K562 (cell line): ENCODE results near the gene ACTL6A. TPM values are rescaled to one million over a fixed set of nuclear protein-coding genes. Genes with fewer than 3 reads are reported as not detected.

Experiments used
- ATAC-seq: fragments of 200-7000 bp; cut with Tn5 transposase; 3 replicates; pipeline ENCODE4 v1.9.1; 2020; ENCODE audit warnings: moderate library complexity
- BruUV-seq: library from RNA; stranded (reverse); fragments of 400-500 nt; replicated peaks from 2 replicates; lab custom pipeline; 2021; lab: Mats Ljungman, UMichigan
- CTCF ChIA-PET: fragments of 300-600 bp; formaldehyde crosslinking; extraction: SDS; loops from one replicate; lab custom pipeline; 2021; ENCODE audit warnings: low intra/inter-chr PET ratio; lab: Yijun Ruan, JAX
- POLR2A ChIA-PET: fragments of 300-600, 350-650 bp; sonication (Branson Sonifier 250); formaldehyde crosslinking; extraction: SDS; loops from one replicate; lab custom pipeline; 2021; ENCODE audit warnings: antibody characterized with exemption, inconsistent platforms; lab: Yijun Ruan, JAX
- DNase-seq, 4 experiments: peaks; one replicate each; pipeline versions ENCODE4 v3.0.0 to v3.0.0-alpha.2; 2011 to 2018; ENCODE audit warnings: low spot score in 3 of 4, mixed read lengths in 3 of 4; ENCODE audit errors: extremely low read depth in 1 of 4
- FAIRE-seq: peaks from 2 replicates; lab custom pipeline; 2011; peaks lifted over from hg19 to GRCh38; lab: Jason Lieb, UNC
- H2AFZ ChIP-seq: 2 replicates; pipeline ENCODE4 v1.6.0; 2011; ENCODE audit warnings: low read depth, low read length, control low read depth, inconsistent platforms
- H3K27ac ChIP-seq: fragments of 200-600 bp; 3 replicates; pipeline ENCODE4 v1.8.0; 2011; ENCODE audit warnings: low read depth, mild to moderate bottlenecking, control low read depth, inconsistent platforms, low read length, moderate library complexity, mixed read lengths; ENCODE audit errors: extremely low read depth
- H3K27me3 ChIP-seq, 2 experiments: fragments of 300-600 bp in 1 of 2; 2 replicates in 1 of 2; 3 replicates in 1 of 2; pipeline versions ENCODE4 v1.6.0 to v1.8.0; 2011; ENCODE audit warnings: inconsistent platforms in 2 of 2, low read length in 2 of 2, mild to moderate bottlenecking in 1 of 2, mixed read lengths in 1 of 2, moderate library complexity in 1 of 2; ENCODE audit not compliant: control insufficient read depth in 2 of 2, insufficient read depth in 2 of 2
- H3K36me3 ChIP-seq: fragments of 300-600 bp; 3 replicates; pipeline ENCODE4 v1.8.0; 2011; ENCODE audit warnings: mild to moderate bottlenecking, low read length, inconsistent platforms; ENCODE audit not compliant: control insufficient read depth, insufficient read depth
- H3K4me1 ChIP-seq, 2 experiments: fragments of 200-600 bp in 1 of 2; replicated peaks in 1 of 2; 2 replicates in 1 of 2; 3 replicates in 1 of 2; pipeline versions ENCODE4 v1.5.1 to v1.8.0; 2011; ENCODE audit warnings: inconsistent platforms in 2 of 2, low read length in 2 of 2, mild to moderate bottlenecking in 1 of 2, mixed read lengths in 1 of 2, moderate library complexity in 1 of 2; ENCODE audit not compliant: control insufficient read depth in 2 of 2, insufficient read depth in 2 of 2
- H3K4me2 ChIP-seq: 2 replicates; pipeline ENCODE4 v1.6.1; 2011; ENCODE audit warnings: low read length, control low read depth, inconsistent platforms, mixed read lengths; ENCODE audit not compliant: insufficient read depth
- H3K4me3 ChIP-seq: fragments of 200-600 bp; sonication (generic), shearing (Covaris generic); 2 replicates; pipeline ENCODE4 v1.5.1; 2016; ENCODE audit warnings: control low read depth, inconsistent platforms
- H3K79me2 ChIP-seq: fragments of 200-600 bp; 3 replicates; pipeline ENCODE4 v1.8.0; 2011; ENCODE audit warnings: low read length, inconsistent platforms; ENCODE audit not compliant: control insufficient read depth, insufficient read depth
- H3K9ac ChIP-seq, 2 experiments: 2 replicates each; pipeline versions ENCODE4 v1.6.0 to v1.6.1; 2011; ENCODE audit warnings: low read depth in 2 of 2, low read length in 2 of 2, control low read depth in 1 of 2, inconsistent platforms in 1 of 2, mild to moderate bottlenecking in 1 of 2, mixed read lengths in 1 of 2; ENCODE audit not compliant: insufficient read depth in 1 of 2
- H3K9me1 ChIP-seq: one replicate; pipeline ENCODE4 v1.6.0; 2011; ENCODE audit warnings: inconsistent platforms, mild to moderate bottlenecking, low read length, moderate library complexity; ENCODE audit not compliant: control insufficient read depth, insufficient read depth
- H3K9me3 ChIP-seq: replicated peaks from 2 replicates; pipeline ENCODE4 v1.5.1; 2011; ENCODE audit warnings: low read depth, low read length, inconsistent platforms; ENCODE audit not compliant: control insufficient read depth, insufficient read depth
- H4K20me1 ChIP-seq: replicated peaks from 2 replicates; pipeline ENCODE4 v1.6.1; 2011; ENCODE audit warnings: low read length, inconsistent platforms, mixed read lengths; ENCODE audit not compliant: control insufficient read depth, insufficient read depth
- DMBX1 ChIP-seq: fragments of 250-450 bp; sonication (Bioruptor Pico); IDR thresholded peaks from 2 replicates; pipeline ENCODE4 v1.8.0; 2022; ENCODE audit warnings: inconsistent platforms, mild to moderate bottlenecking, moderate library complexity, borderline replicate concordance
- ETV5 ChIP-seq: sonication (generic); formaldehyde crosslinking; IDR thresholded peaks from 2 replicates; pipeline ENCODE4 v1.4.0; 2020; ENCODE audit warnings: low read depth, mild to moderate bottlenecking, missing genetic modification reagents
- HNRNPH1 ChIP-seq: fragments of 200-400 bp; formaldehyde crosslinking; optimal IDR thresholded peaks from 2 replicates; pipeline ENCODE3; 2017; ENCODE audit warnings: low read depth, mild to moderate bottlenecking, low read length, moderate library complexity
- IFI16 ChIP-seq: fragments of 250-450 bp; sonication (Bioruptor Pico); IDR thresholded peaks from 2 replicates; pipeline ENCODE4 v2.1.2; 2022; ENCODE audit warnings: mild to moderate bottlenecking, inconsistent platforms
- KLF16 ChIP-seq: IDR thresholded peaks from 2 replicates; pipeline ENCODE4 v1.6.1; 2016; ENCODE audit warnings: antibody characterized with exemption
- MXI1 ChIP-seq: IDR thresholded peaks from 2 replicates; pipeline ENCODE4 v1.6.1; 2011; ENCODE audit warnings: low read depth, mild to moderate bottlenecking, improper control_type of control experiment, low read length
- PHF20 ChIP-seq: fragments of 450-650 bp; IDR thresholded peaks from 2 replicates; pipeline ENCODE4 v1.6.1; 2018; ENCODE audit not compliant: partially characterized antibody
- ZNF140 ChIP-seq: fragments of 250-450 bp; sonication (Bioruptor Pico); IDR thresholded peaks from 2 replicates; pipeline ENCODE4 v1.8.0; 2021; ENCODE audit warnings: moderate library complexity, mild to moderate bottlenecking, inconsistent platforms
- WGBS: fragments of 100-300 bp; shearing (Covaris generic); methylation state at CpG from one replicate; pipeline ENCODE4 v1.1.6; 2016; ENCODE audit warnings: low coverage, mixed read lengths; ENCODE audit not compliant: insufficient coverage; ENCODE audit errors: missing lambda C conversion rate; 5-methylcytosine and 5-hydroxymethylcytosine counted together
- in situ Hi-C: fragments of 300-500 bp; cut with MboI; formaldehyde crosslinking; loops from 4 replicates; pipeline ENCODE4 v1.15.0; 2018; ENCODE audit warnings: inconsistent platforms, mixed read lengths
- intact Hi-C: fragments of 100-400 bp; cut with micrococcal nuclease; formaldehyde crosslinking; loops from 2 replicates; pipeline ENCODE4 v1.14.2; 2022
- polyA plus RNA-seq, 8 experiments: library from polyadenylated mRNA; depleted of rRNA in 4 of 8; stranded (reverse) in 5 of 8; unstranded in 3 of 8; fragments of >200 nt; fragmentation: Nextera tagmentation in 2 of 8; fragmentation: Illumina TruSeq in 1 of 8; extraction: Ambion mirVana in 2 of 8; extraction: Trizol in 1 of 8; gene quantifications; 2 replicates each; pipeline versions ENCODE4 v1.2.1 to v1.2.3, GENCODE V29; 2011 to 2014; ENCODE audit warnings: inconsistent platforms in 1 of 8, missing spikeins in 1 of 8
- total RNA-seq, 7 experiments: library from RNA; depleted of rRNA in 6 of 7; stranded (reverse); fragments of >200 nt in 6 of 7; fragmentation: Illumina TruSeq in 2 of 7; extraction: Trizol in 2 of 7; gene quantifications; 2 replicates each; pipeline versions ENCODE4 v1.2.1 to v1.2.3, GENCODE V29; 2011 to 2021; ENCODE audit warnings: low replicate concordance in 1 of 7

Gene ACTL6A
- total and polyA plus RNA-seq, 9 of the 15 experiments (the other 6 are each of a cell fraction or from before 2014, with no cell fraction given) = 107 to 243 (median 157) TPM

GRCh38 chr3:179513862-179514261 is 48.9 kb upstream of the ACTL6A start:
- TF ChIP-seq KLF16 (no peak), HNRNPH1 (no peak), IFI16 (CRISPR knock-in tag) (no peak), ETV5 (CRISPR knock-in tag) (no peak), PHF20 (no peak), ZNF140 (CRISPR knock-in tag) (no peak), MXI1 (no peak), DMBX1 (CRISPR knock-in tag) (no peak)
- TF ChIP-seq, all 486 proteins: peak for 0

More at GRCh38 chr3:179513862-179514261, 48.9 kb upstream of the ACTL6A start:
- in situ Hi-C loops (no loop called here), intact Hi-C loops (no loop called here)
- Histone ChIP-seq H3K9ac (no peak overlapping the region), H3K36me3 (no peaks in the 10 kb centered on the region), H3K4me2 (no peak overlapping the region), H3K9me3 (no peaks in the 10 kb centered on the region), H3K4me3 (no peak overlapping the region), H3K79me2 (no peaks in the 10 kb centered on the region), H2AFZ (no peak overlapping the region), H3K27me3 (no peaks in the 10 kb centered on the region), H4K20me1 (no peaks in the 10 kb centered on the region), H3K4me1 (no peaks in the 10 kb centered on the region), H3K9me1 (no peaks in the 10 kb centered on the region), H3K27ac (no peak overlapping the region)
- CTCF ChIA-PET = no interaction called here
- no peak for FAIRE-seq
- no peak for DNase-seq
- POLR2A ChIA-PET = no interaction called here
- BruUV-seq = no TSS peak
- ATAC-seq = no peak
- WGBS = 0% methylated on average over 2 of the region's 2 CpGs
